Ascending aorta (tissue), 2 donors: Measurements from ENCODE around the gene NFIA. TPM values are rescaled to one million over a fixed set of nuclear protein-coding genes. Genes with fewer than 3 reads are reported as not detected.
"Not testable (repeated sequence)": the region's sequence is repeated elsewhere in the genome, so short reads cannot be mapped to it uniquely, and the experiment has no call there.

Experiments used
- DNase-seq, 2 donors: peaks; one replicate each; pipeline ENCODE4 v3.0.0-alpha.2; 2019; ENCODE audit warnings: low spot score in 2 of 2
- H3K27ac ChIP-seq, 2 donors: fragments of 200-600 bp; sonication (generic); one replicate each; pipeline ENCODE4 v1.5.1; 2016 to 2017; ENCODE audit warnings: mild to moderate bottlenecking in 1 of 2
- H3K27me3 ChIP-seq: fragments of 200-600 bp; sonication (generic); one replicate; pipeline ENCODE4 v1.5.1; 2017
- H3K36me3 ChIP-seq, 2 donors: fragments of 200-600 bp; sonication (generic); one replicate each; pipeline ENCODE4 v1.5.1; 2016
- H3K4me1 ChIP-seq, 2 donors: fragments of 200-600 bp; sonication (generic); one replicate each; pipeline ENCODE4 v1.5.1; 2016 to 2017; ENCODE audit warnings: mild to moderate bottlenecking in 1 of 2
- H3K4me3 ChIP-seq, 2 donors: fragments of 200-600 bp; sonication (generic); one replicate each; pipeline ENCODE4 v1.5.1; 2016 to 2017; ENCODE audit warnings: mild to moderate bottlenecking in 1 of 2
- H3K9me3 ChIP-seq, 2 donors: fragments of 200-600 bp; sonication (generic); one replicate each; pipeline ENCODE4 v1.5.1; 2016
- intact Hi-C: fragments of 100-400 bp; cut with DNase I; formaldehyde crosslinking; loops from one replicate; pipeline ENCODE4 v1.15.1; 2023
- total RNA-seq: library from RNA; depleted of rRNA; stranded (reverse); fragments of >200 nt; gene quantifications from one replicate; pipeline ENCODE4 v1.1.0, GENCODE V29; 2016
- TF ChIP-seq, protein P1 (sequence below), 3 experiments: fragments of 200-600 bp in 2 of 3; fragments of 450-650 bp in 1 of 3; sonication (generic) in 2 of 3; IDR thresholded peaks; one replicate each; pipeline ENCODE4 v1.5.1; 2016 to 2019; ENCODE audit warnings: antibody characterized with exemption in 3 of 3, mild to moderate bottlenecking in 1 of 3, moderate library complexity in 1 of 3

The NFIA gene
- total RNA-seq, 1 donor from 2014 or later = 52.0 TPM

DNA sequence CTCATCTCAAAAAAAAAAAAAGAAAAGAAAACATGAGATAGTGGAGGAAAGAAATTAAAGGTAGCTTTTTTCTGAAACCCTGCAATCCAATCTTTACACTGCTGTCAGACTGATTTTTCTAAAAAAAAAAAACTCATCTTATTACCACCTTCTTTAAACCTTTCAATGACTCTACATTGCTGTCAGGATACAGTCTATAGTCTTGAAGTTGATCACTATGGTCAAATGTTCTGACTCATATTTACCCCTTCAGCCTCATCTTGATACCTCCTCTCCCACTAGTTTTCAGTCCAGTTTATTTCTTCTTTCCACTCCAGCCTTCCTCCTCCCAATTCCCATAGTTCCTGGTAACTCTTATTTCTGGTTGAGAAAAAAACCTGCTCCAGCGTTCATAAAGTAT lies 17.7 kb upstream of the NFIA start:
- H3K4me1 ChIP-seq = no peaks in the 10 kb centered on the region
- intact Hi-C loops = no loop called here
- H3K4me3 ChIP-seq = no peak overlapping the region
- DNase-seq = no peak
- TF ChIP-seq, protein P1, sequence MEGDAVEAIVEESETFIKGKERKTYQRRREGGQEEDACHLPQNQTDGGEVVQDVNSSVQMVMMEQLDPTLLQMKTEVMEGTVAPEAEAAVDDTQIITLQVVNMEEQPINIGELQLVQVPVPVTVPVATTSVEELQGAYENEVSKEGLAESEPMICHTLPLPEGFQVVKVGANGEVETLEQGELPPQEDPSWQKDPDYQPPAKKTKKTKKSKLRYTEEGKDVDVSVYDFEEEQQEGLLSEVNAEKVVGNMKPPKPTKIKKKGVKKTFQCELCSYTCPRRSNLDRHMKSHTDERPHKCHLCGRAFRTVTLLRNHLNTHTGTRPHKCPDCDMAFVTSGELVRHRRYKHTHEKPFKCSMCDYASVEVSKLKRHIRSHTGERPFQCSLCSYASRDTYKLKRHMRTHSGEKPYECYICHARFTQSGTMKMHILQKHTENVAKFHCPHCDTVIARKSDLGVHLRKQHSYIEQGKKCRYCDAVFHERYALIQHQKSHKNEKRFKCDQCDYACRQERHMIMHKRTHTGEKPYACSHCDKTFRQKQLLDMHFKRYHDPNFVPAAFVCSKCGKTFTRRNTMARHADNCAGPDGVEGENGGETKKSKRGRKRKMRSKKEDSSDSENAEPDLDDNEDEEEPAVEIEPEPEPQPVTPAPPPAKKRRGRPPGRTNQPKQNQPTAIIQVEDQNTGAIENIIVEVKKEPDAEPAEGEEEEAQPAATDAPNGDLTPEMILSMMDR (IDR thresholded peaks at IDR 0.05) = no peak
- H3K27ac ChIP-seq = no peak overlapping the region
- no peaks in the 10 kb centered on the region for H3K27me3 ChIP-seq
- no peaks in the 10 kb centered on the region for H3K36me3 ChIP-seq
- H3K9me3 ChIP-seq = no peaks in the 10 kb centered on the region

- Histone ChIP-seq H3K4me3 (no peak overlapping the region), H3K27me3 (no peaks in the 10 kb centered on the region), H3K4me1 (no peaks in the 10 kb centered on the region), H3K9me3 (no peaks in the 10 kb centered on the region), H3K27ac (no peak overlapping the region), H3K36me3 (no peaks in the 10 kb centered on the region)
- TF ChIP-seq, protein P1 (IDR thresholded peaks at IDR 0.05) = no peak
- no peak for DNase-seq
- intact Hi-C loops = no loop called here
Measured at GRCh38 chr1:61067446-61068019, 14.8 kb upstream of the NFIA start.

DNA sequence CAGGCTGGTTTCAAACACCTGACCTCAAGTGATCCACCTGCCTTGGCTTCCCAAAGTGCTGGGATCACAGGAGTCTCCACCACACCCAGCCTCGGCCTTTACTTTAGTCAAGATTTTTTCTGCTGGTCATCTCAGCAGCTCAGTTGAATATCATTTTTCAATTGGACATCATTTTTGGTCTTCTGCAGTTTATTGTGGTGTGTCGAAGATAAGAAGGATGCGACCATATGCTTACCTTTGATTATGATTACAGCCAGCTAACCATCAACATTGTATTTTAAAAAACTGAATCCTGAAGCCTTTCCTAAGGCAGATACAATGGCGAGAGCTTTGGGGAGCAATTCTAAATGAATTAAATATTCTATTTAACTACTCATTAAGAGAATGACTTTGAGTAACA lies 12.3 kb upstream of the NFIA start:
- Histone ChIP-seq H3K4me3 (no peak overlapping the region), H3K4me1 (no peaks in the 10 kb centered on the region), H3K36me3 (no peaks in the 10 kb centered on the region), H3K27ac (no peak overlapping the region), H3K27me3 (no peaks in the 10 kb centered on the region), H3K9me3 (no peaks in the 10 kb centered on the region)
- TF ChIP-seq, protein P1 (IDR thresholded peaks at IDR 0.05) = no peak
- intact Hi-C loops = no loop called here
- DNase-seq = no peak

DNA sequence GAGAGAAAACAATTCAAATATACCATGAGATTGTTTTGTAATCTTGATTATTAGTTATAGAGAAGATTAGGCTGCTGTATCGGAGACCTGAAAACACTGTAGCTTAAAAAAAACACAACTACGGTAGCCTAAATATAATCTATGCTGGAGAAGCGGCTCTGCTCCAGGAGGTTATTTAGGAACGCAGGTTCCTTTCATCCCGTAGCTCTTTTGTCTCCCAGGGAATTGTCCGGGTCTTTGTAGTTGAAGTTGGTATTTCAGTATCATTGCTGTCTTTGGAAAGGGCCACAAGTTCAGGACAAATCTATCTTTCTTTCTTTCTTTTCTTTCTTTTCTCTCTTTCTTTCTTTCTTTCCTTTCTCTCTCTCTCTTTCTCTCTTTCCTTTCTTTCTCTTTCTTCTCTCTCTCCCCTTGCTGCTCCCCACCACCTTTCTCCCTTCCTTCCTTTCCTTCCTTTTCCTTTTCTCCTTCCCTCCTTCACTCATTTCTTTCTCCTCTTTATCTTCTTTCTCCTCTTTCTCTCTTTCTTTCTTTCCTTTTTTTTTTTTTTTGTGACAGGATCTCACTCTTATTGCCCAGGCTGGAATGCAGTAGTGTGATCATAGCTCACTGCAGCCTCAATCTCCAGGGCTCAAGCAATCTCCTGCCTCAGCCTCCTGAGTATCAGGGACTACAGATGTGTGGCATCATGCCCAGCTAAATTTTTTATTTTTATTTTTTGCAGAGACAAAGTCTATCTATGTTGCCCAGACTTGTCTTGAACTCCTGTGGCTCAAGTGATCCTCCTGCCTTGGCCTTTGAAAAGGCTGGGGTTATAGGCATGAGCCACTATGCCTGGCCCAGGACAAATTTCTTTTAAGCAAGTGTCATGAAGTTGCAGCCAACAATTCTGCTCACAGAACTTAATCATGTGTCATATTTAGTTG lies 10.9 kb upstream of the NFIA start:
- intact Hi-C loops = no loop called here
- Histone ChIP-seq H3K27me3 (no peaks in the 10 kb centered on the region), H3K36me3 (no peaks in the 10 kb centered on the region), H3K4me1 (peaks cover 0 to 6% of the 10 kb centered on the region in 2 donors), H3K9me3 (no peaks in the 10 kb centered on the region), H3K4me3 (no peak overlapping the region), H3K27ac (no peak overlapping the region)
- DNase-seq = no peak
- TF ChIP-seq, protein P1 (IDR thresholded peaks at IDR 0.05) = no peak

DNA sequence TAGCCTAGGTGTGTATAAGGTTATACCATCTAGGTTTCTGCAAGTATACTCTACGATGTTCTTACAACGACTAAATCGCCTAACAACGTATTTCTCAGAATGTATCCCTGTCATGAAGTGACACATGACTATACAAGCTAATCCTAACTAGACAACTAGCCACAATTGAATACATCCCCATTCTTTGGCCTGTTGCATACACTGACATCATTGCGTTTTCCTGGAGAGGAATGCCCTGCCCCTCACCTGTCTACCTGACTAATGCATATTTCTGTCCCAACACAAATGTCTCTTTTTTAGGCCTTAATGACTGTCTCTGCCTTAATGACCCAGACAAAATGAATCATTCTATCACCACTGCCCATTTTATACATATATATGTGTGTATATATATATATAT lies 8.5 kb upstream of the NFIA start:
- DNase-seq = no peak
- no peak overlapping the region for H3K27ac ChIP-seq
- no peak overlapping the region for H3K4me3 ChIP-seq
- H3K27me3 ChIP-seq = no peaks in the 10 kb centered on the region
- H3K4me1 ChIP-seq = peaks cover under 1 to 17% of the 10 kb centered on the region in 2 donors
- no peaks in the 10 kb centered on the region for H3K9me3 ChIP-seq
- H3K36me3 ChIP-seq = no peaks in the 10 kb centered on the region
- intact Hi-C loops = no loop called here
- TF ChIP-seq, protein P1 (IDR thresholded peaks at IDR 0.05) = no peak

GRCh38 chr1:61075833-61076232 lies 6.5 kb upstream of the NFIA start:
- Histone ChIP-seq H3K27ac (peak overlapping the region; percentile 82 to 95), H3K4me3 (peak overlapping the region in 1 of 2 donors; percentile 95)
- intact Hi-C loops = not testable (repeated sequence)

More at GRCh38 chr1:61075833-61076232, 6.5 kb upstream of the NFIA start:
- H3K27me3 ChIP-seq, H3K36me3 ChIP-seq, DNase-seq, H3K9me3 ChIP-seq: not testable (repeated sequence)
- H3K4me1 ChIP-seq = peaks cover 8 to 33% of the 10 kb centered on the region in 2 donors
